Measurements from ENCODE around the gene IFNL1. TPM values are rescaled to one million over a fixed set of nuclear protein-coding genes. Genes with fewer than 3 reads are reported as not detected.

Gene IFNL1
- total RNA-seq, 1 donor, result not detected

DNA sequence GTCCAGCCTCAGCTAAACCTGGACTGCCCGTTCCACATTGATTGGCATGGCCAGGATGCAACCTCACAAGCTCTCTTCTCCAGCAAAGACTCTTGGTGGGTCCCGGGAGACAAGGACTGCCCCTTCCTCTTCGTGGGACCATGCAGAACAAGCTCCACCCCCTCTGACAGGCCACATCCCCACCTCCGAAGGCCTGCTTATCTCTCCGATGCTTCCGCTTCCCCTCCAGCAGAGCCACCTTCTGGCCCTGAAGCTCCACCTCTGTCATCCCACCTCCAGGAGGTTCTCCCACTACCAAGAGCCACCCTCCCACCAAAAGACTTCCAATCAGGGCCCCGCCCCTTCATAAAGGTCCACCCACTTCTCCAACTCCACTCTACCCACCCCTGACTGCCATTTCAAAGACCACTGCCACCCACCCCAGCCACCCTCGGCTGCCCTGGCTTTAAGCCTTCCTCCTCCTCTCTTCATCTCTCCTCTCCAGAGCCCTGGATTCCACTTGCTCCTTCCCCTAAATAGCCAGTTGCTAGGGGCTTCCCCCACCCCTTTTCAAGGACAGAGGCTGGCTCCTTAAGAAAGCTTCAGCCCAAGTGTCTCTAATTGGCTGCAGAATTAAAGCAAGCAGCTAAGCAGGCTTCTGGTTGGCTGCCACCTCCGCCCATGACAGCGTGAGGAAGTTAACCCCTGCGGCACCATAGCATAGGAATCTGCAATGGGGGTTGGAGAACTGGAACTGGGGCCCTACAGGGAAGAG is 14.5 kb downstream of the IFNL1 start:
- Histone ChIP-seq H3K4me1 (ENCODE audit: insufficient read depth, low read length) (peaks cover 3% of the 10 kb centered on the region), H3K4me3 (ENCODE audit: low read length) (no peak overlapping the region), H3K27me3 (ENCODE audit: insufficient read depth, low read length) (no peaks in the 10 kb centered on the region), H3K9me3 (ENCODE audit: low read depth, low read length) (no peaks in the 10 kb centered on the region)

DNA sequence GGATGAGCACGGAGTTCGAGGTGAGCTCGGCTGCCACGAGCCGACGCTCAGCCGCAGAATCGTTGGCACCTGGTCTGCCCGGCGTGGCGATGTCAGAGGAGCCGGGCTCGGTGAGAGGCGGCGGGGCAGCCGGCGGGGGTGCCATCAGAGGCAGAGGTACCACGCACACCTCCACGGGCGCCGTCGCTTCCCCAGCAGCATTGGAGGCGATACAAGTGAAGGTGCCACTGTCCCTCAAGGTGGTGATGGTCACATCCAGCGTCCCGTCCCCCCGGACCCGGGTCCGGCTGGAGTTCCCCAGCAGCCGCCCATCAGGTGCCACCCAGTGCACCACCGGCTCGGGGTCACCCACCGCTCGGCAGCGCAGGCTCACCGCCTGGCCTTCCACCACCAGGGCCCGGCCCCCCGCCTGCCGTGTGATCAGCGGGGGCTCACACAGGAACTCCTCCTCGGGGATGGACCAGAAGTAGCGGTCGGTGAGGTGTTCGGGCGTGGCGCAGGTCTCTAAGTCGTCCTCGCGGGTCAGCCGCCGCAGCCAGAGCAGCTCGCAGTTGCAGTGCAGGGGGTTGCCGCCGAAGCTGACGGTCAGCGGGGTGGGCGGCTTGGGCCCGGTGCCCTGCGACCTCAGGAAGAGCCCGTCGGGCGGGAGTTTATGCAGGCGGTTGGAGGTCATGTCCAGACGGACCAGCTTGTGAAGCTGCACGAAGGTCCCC is 18.0 kb downstream of the IFNL1 start:
- no peak overlapping the region for H3K4me3 ChIP-seq (ENCODE audit: low read length)
- no peaks in the 10 kb centered on the region for H3K27me3 ChIP-seq (ENCODE audit: insufficient read depth, low read length)
- peaks cover 3% of the 10 kb centered on the region for H3K4me1 ChIP-seq (ENCODE audit: insufficient read depth, low read length)
- H3K9me3 ChIP-seq (ENCODE audit: low read depth, low read length), result no peaks in the 10 kb centered on the region

DNA sequence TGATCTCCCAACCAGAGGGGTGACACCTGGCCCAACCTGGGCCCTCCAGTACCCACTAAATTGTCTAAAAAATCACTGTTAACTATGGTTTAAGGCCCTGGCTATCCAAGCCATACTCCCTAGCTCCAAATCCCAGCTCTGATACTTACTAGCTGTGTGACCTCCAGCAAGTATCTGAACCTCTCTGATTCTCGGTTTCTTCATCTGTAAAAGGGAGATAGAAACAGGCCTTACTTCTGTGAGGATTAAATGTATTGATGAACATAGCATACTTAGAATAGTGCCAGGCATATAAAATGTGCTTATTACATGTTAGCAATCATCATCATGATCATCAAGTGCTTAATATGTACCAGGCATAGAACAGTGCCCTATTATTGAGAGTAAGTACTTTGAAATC is 19.7 kb downstream of the IFNL1 start:
- Histone ChIP-seq H3K4me1 (ENCODE audit: insufficient read depth, low read length) (peaks cover 4% of the 10 kb centered on the region), H3K4me3 (ENCODE audit: low read length) (no peak overlapping the region), H3K9me3 (ENCODE audit: low read depth, low read length) (no peaks in the 10 kb centered on the region), H3K27me3 (ENCODE audit: insufficient read depth, low read length) (no peaks in the 10 kb centered on the region)

DNA sequence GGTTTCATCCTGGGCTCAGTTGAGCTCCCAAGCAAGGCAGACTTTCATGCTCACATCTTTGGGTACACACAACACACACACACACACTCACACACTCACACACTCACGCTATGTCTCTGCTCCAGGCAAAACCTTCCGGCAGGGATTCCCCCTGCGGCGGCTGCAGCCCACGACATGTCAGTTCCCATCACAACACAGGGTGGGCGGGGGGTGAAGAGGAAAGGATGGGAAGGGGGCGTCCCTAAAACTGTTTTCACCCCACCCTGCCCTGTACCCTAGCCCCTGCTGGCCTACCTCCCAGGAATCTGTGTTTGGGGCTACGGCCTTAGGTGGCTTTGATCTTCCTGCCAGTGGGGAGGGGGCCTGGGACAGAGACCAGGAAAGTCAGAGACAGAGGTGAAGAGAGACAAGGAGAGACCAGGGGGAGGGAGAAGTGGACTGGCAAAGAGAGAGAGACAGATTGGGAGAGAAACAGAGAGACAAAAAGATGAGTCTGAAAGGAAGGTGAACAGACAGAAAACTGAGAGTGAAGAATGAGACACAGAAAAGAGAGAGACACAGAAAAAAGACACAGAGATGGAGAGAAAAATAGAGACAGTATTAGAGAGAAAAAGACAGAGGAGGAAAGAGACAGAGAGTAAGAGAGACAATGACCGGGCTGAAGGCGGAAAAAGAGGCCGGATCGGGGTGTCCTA is 20.6 kb downstream of the IFNL1 start:
- H3K27me3 ChIP-seq (ENCODE audit: insufficient read depth, low read length), result no peaks in the 10 kb centered on the region
- H3K4me3 ChIP-seq (ENCODE audit: low read length), result no peak overlapping the region
- H3K9me3 ChIP-seq (ENCODE audit: low read depth, low read length), result no peaks in the 10 kb centered on the region
- H3K4me1 ChIP-seq (ENCODE audit: insufficient read depth, low read length), result peaks cover 4% of the 10 kb centered on the region

DNA sequence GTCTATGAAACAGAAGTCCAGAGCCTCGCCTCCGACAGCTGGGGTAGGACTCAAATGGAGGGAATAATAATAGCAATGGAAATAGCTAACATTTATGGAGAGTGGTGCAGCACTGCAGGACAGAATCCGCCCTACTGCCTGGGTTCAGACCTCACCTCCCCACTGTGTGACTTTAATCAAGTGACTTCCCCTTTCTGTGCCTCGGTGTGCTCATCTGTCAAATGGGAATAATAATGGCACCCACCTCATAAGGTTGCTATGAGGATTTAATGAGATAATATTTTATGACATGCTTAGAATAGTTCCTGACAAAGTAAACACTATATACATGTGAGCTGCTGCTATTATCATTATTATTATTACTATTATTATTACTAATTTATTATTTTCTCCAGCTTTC is 21.3 kb downstream of the IFNL1 start:
- H3K4me3 ChIP-seq (ENCODE audit: low read length), result no peak overlapping the region
- H3K27me3 ChIP-seq (ENCODE audit: insufficient read depth, low read length), result no peaks in the 10 kb centered on the region
- no peaks in the 10 kb centered on the region for H3K9me3 ChIP-seq (ENCODE audit: low read depth, low read length)
- peaks cover 4% of the 10 kb centered on the region for H3K4me1 ChIP-seq (ENCODE audit: insufficient read depth, low read length)

DNA sequence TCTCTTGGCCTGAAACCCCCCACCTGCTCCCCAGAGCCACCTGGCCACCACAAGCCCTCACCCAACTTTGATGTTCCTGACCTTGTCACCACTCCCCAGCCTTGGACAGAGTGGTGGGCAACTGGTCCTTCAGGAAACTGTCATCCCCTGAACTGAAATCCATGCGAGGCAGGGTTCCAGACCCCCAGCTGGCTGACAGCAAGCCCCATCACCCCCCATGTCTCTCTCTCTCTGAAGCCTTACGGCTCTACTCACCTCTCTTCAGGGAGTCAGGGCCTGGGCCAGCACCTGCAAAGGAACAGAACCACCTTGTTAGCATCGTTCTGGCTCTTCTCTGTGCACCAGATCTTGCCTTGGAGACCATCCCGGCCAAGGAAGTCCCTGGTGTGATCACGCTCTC is 21.9 kb downstream of the IFNL1 start:
- Histone ChIP-seq H3K27me3 (ENCODE audit: insufficient read depth, low read length) (no peaks in the 10 kb centered on the region), H3K9me3 (ENCODE audit: low read depth, low read length) (no peaks in the 10 kb centered on the region)

DNA sequence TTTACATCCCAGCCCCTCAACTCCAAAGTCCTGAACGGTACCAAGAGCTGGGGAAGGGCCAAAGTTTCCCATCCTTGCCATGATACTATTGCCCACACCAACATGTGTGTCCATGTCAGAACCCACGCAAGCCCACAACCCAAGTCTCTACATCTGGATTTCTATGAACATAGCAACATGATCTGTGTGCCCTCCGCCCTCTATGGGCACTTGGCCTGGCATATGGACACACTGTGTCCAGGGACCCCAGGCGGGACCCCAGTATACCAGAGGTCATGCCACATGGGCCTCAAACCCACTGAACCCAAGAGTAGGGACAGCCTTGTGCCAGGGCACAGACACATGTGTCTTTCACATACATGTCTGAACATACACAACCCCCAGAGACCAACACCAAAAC is 22.5 kb downstream of the IFNL1 start:
- H3K27me3 ChIP-seq (ENCODE audit: insufficient read depth, low read length), result no peaks in the 10 kb centered on the region
- no peaks in the 10 kb centered on the region for H3K9me3 ChIP-seq (ENCODE audit: low read depth, low read length)
- peaks cover 4% of the 10 kb centered on the region for H3K4me1 ChIP-seq (ENCODE audit: insufficient read depth, low read length)
- no peak overlapping the region for H3K4me3 ChIP-seq (ENCODE audit: low read length)

More for the DNA sequence above, 21.9 kb downstream of the IFNL1 start:
- Histone ChIP-seq H3K4me3 (ENCODE audit: low read length) (no peak overlapping the region), H3K4me1 (ENCODE audit: insufficient read depth, low read length) (peaks cover 4% of the 10 kb centered on the region)

DNA sequence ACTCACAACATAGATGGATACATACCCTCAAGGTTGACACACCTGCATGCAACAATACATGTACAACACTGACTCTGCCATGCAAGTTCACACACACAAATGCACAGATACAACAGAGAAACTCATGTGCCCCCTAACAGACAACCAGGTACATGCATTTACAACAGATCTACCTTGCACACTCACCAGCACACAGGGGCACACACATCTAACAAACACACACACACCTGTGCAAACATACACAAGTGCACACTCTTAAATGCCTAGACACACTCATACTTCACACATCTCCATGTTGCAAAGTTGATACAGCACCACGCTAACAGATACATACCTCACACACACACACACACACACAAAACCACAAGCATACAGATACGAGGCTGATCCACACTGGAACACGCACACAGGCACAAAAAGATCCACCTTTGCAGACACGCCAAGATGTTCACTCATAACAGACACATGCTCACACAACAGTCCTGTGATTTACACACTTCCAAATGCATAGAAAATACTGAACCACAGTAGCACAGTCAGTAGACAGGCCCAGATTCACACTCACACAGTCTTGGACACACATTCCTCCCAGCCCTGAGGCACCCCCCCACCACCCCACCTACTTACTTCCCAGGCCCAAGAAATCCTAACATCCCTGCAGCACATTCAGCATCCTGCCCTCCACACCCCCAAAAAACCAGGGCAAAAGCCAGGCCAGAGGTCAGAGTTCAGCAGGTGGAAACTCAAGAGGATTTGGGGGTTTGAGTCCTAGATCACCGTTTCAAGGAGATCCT is 23.1 kb downstream of the IFNL1 start:
- Histone ChIP-seq H3K4me1 (ENCODE audit: insufficient read depth, low read length) (peaks cover 4% of the 10 kb centered on the region), H3K4me3 (ENCODE audit: low read length) (no peak overlapping the region), H3K27me3 (ENCODE audit: insufficient read depth, low read length) (no peaks in the 10 kb centered on the region), H3K9me3 (ENCODE audit: low read depth, low read length) (no peaks in the 10 kb centered on the region)

DNA sequence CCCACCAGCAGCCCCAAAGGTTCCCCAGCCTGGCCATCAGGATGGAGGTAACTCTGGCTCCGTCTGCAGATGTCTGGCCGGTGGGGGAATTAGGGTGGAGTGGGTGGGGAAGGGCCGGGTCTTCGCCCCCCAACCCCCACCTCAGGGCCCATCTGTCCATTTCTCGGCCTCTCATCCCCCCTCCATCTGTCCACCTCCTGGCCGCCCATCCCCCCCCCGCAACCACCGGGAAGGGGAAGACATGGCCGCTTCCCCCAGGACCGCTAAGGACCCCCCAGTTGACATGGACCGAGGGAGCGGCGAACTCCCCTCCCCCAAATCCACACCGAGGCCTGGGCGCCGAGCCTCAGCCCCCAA is 23.7 kb downstream of the IFNL1 start:
- Histone ChIP-seq H3K9me3 (ENCODE audit: low read depth, low read length) (no peaks in the 10 kb centered on the region), H3K4me3 (ENCODE audit: low read length) (peak overlapping the region; percentile 37), H3K4me1 (ENCODE audit: insufficient read depth, low read length) (peaks cover 4% of the 10 kb centered on the region), H3K27me3 (ENCODE audit: insufficient read depth, low read length) (no peaks in the 10 kb centered on the region)

DNA sequence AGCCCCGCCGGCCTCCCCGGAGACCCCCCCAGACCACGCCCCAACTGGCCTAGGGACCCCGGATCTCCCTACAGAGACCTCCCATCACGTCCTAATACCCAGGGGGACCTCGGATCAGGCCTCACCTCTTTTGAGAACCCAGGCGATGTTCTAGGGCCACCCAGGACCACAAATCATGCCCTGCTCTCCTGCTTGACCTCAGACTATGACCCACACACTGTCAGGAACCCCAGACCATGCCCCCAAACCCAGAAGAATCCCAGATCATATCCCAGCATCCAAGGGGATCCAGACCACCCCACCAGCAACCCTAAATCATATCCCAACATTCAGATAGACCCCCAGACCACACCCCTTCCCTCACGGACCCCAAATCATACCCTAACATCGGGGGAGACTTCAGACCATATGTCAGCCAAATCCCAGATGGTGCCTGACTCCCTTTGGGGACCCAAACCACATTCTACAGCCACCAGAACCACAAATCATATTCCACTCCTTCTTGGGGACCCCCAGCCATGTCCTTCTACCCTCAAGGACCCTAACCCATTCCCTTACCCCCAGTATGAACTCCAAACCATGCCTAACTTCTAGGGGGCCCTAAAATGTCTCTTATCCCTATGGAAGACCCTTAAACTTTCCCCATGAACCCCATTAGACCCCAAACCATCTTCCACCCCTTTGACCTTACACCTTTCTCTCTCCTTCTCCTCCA is 25.1 kb downstream of the IFNL1 start:
- peaks cover 4% of the 10 kb centered on the region for H3K4me1 ChIP-seq (ENCODE audit: insufficient read depth, low read length)
- no peak overlapping the region for H3K4me3 ChIP-seq (ENCODE audit: low read length)
- H3K27me3 ChIP-seq (ENCODE audit: insufficient read depth, low read length), result no peaks in the 10 kb centered on the region
- H3K9me3 ChIP-seq (ENCODE audit: low read depth, low read length), result no peaks in the 10 kb centered on the region

DNA sequence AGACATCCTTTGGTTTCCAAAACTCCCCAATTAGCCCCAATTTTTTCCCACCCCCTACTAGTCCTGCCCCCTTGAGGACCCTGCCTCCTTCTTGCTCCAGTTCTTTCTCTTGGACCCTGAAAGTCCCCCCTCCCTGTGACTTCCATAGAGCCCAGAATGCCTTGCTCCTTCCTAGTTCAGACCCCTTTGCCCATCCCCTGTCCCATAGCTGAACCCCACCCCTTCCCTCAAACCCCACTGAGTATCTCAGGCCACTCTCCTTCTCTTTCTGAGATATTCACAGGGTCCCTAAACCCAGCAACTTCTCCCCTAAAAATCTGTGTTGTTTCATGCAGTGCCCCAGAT is 25.6 kb downstream of the IFNL1 start:
- H3K27me3 ChIP-seq (ENCODE audit: insufficient read depth, low read length), result no peaks in the 10 kb centered on the region
- no peaks in the 10 kb centered on the region for H3K9me3 ChIP-seq (ENCODE audit: low read depth, low read length)
- H3K4me3 ChIP-seq (ENCODE audit: low read length), result no peak overlapping the region
- H3K4me1 ChIP-seq (ENCODE audit: insufficient read depth, low read length), result peaks cover 4% of the 10 kb centered on the region

DNA sequence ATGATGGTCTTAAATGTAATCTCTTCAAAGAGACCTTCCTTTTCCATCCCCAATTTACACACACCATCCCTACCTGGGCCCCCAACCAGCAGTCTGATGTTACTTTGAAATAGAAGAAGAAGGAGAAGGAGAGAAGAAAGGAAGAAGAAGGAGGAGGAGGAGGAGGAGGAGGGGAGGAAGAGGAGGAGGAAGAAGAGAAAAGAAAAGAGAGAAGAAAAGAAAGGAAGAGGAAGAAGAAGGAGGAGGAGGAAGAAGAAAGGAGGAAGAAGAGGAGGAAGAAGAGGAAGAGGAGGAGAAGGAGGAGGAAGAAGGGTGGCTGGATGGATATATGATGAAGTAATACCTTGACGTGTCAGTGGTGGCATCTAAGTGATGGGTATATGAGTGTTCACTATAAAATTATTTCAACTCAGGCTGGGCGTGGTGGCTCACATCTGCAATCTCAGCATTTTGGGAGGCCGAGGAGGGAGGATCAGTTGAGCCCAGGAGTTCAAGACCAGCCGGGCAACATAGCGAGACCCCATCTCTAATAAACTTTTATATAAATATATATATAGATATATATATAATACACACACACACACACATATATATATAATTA is 28.1 kb downstream of the IFNL1 start:
- H3K27me3 ChIP-seq (ENCODE audit: insufficient read depth, low read length), result no peaks in the 10 kb centered on the region
- H3K4me1 ChIP-seq (ENCODE audit: insufficient read depth, low read length), result peaks cover 22% of the 10 kb centered on the region
- no peaks in the 10 kb centered on the region for H3K9me3 ChIP-seq (ENCODE audit: low read depth, low read length)
- no peak overlapping the region for H3K4me3 ChIP-seq (ENCODE audit: low read length)

DNA sequence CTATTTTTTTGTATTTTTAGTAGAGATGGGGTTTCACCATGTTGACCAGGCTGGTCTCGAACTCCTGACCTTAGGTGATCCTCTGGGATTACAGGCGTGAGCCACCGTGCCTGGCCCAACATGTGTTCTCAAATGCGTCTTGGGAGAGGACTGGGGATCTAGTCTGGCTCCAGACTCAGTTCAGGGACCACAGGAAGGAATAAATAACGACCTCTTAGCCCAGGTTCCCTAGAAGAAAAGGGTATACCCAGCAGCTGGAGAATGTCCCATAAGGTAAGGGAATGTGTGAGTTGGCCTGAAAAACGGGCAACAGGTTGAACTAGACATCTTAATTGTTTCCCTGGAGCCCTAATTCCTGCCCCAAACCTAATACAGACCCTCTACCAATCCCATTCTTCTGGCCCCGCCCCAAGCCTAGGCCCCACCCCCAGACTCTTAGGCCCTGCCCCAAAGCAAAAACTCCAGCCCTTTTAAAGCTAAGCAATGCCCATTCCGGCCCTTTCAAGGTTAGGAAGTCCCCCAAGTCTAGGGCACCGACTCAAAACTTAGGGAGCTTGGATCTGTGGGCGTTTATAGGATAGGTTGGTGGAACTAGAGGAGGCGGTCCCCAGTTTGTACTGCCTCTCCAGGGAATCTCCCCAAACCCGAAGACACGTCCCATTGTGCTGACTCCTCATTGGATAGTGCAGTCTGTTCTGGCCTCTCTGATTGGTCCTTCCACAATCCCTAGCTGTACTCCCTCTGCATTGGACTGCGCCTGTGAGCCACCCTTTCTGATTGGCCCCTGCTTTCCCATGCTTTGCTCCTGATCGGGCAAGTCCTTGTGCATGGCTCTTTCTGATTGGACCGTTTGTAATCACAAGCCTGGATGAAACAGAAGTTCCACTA is 29.8 kb downstream of the IFNL1 start:
- H3K4me1 ChIP-seq (ENCODE audit: insufficient read depth, low read length), result peaks cover 34% of the 10 kb centered on the region

More for the DNA sequence above, 29.8 kb downstream of the IFNL1 start:
- no peaks in the 10 kb centered on the region for H3K27me3 ChIP-seq (ENCODE audit: insufficient read depth, low read length)
- no peak overlapping the region for H3K4me3 ChIP-seq (ENCODE audit: low read length)
- H3K9me3 ChIP-seq (ENCODE audit: low read depth, low read length), result no peaks in the 10 kb centered on the region
